ENCODE data around the gene OLFML1. TPM values are rescaled to one million over a fixed set of nuclear protein-coding genes. Genes with fewer than 3 reads are reported as not detected.

OLFML1 gene
- total and polyA plus RNA-seq, 2 of the 8 experiments (the other 6 are each of a cell fraction or from before 2014, with no cell fraction given): 0.24 TPM; not detected in 1

DNA sequence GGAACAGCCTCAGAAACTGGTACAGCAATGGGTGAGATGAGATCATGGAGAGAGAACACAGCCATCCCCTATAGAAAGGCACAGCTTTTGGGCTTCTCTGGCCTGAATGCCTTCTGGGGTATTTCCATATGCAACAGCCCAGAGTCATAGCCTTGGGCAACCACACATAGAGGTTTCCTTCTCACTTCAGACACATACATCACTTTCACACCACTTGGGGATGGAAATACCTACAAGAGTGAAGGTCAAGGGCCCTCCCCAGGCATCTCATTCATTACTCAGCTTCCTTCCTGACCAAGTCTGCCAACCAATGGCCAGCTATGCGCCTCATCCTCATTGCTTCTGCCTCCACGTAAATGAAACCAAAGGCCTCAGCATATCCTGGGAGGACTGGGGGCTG lies 17.7 kb upstream of the OLFML1 start:
- no peak for FAIRE-seq
- CTCF ChIA-PET (ENCODE audit: partially characterized antibody): interaction anchor here (1.0 to 2.2 kb wide), 2 partner anchors 18 to 197 kb away, joined by 3 to 9 read pairs; partner anchors contain the start of gene OLFML1
- TF ChIP-seq SP4 (IDR thresholded peaks at IDR 0.05; ENCODE audit: low read length) (no peak), NANOG (IDR thresholded peaks at IDR 0.05; ENCODE audit: insufficient read depth, low read depth, low read length, poor library complexity, severe bottlenecking) (no peak), ATF2 (IDR thresholded peaks at IDR 0.05; ENCODE audit: low read length) (no peak), SP2 (IDR thresholded peaks at IDR 0.05; ENCODE audit: low read length) (no peak), CREB1 (IDR thresholded peaks at IDR 0.05) (no peak), HDAC6 (IDR thresholded peaks at IDR 0.05; ENCODE audit: low read depth, low read length) (no peak)
- TF ChIP-seq, protein P1, sequence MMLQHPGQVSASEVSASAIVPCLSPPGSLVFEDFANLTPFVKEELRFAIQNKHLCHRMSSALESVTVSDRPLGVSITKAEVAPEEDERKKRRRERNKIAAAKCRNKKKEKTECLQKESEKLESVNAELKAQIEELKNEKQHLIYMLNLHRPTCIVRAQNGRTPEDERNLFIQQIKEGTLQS (IDR thresholded peaks at IDR 0.05; ENCODE audit: insufficient read depth, low read depth, low read length): no peak
- TF ChIP-seq, protein P2, sequence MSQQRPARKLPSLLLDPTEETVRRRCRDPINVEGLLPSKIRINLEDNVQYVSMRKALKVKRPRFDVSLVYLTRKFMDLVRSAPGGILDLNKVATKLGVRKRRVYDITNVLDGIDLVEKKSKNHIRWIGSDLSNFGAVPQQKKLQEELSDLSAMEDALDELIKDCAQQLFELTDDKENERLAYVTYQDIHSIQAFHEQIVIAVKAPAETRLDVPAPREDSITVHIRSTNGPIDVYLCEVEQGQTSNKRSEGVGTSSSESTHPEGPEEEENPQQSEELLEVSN (IDR thresholded peaks at IDR 0.05): no peak

More for the DNA sequence above, 17.7 kb upstream of the OLFML1 start:
- Histone ChIP-seq H2BK120ac (replicated peaks; ENCODE audit: low read depth, low read length) (no peak overlapping the region), H3K9ac (replicated peaks in 1 of 4; ENCODE audit: extremely low read depth in 1 of 4, low read depth in 3 of 4, low read length in 3 of 4) (no peak overlapping the region), H4K5ac (ENCODE audit: insufficient read length, low read depth, low read length) (no peak overlapping the region), H3K14ac (ENCODE audit: insufficient read length) (no peak overlapping the region), H4K8ac (ENCODE audit: extremely low read depth, insufficient read depth, low read length) (no peak overlapping the region), H3K27ac (ENCODE audit: low read depth, low read length) (no peak overlapping the region), H2AFZ (ENCODE audit: low read length) (no peak overlapping the region), H3K4me1 (replicated peaks in 1 of 4; ENCODE audit: control insufficient read depth in 3 of 4, insufficient read depth in 4 of 4, low read length in 3 of 4) (no peaks in the 10 kb centered on the region), H3K36me3 (ENCODE audit: control insufficient read depth in 2 of 4, insufficient read depth in 4 of 4, low read length in 3 of 4) (no peaks in the 10 kb centered on the region), H3K23me2 (ENCODE audit: low read depth, low read length) (no peaks in the 10 kb centered on the region), H4K91ac (replicated peaks; ENCODE audit: insufficient read length, low read length) (no peak overlapping the region), H2AK5ac (ENCODE audit: low read depth, low read length) (no peak overlapping the region), H4K20me1 (replicated peaks in 1 of 2; ENCODE audit: control insufficient read depth in 1 of 2, insufficient read depth in 2 of 2, low read length in 2 of 2) (no peaks in the 10 kb centered on the region), H3K4me3 (ENCODE audit: extremely low read depth in 1 of 4, insufficient read depth in 2 of 4, low read depth in 3 of 4, low read length in 4 of 4) (no peak overlapping the region), H2BK5ac (ENCODE audit: low read depth, low read length) (no peak overlapping the region), H3K23ac (ENCODE audit: insufficient read length) (no peak overlapping the region), H3K79me1 (ENCODE audit: low read depth, low read length) (no peaks in the 10 kb centered on the region), H3K56ac (replicated peaks; ENCODE audit: insufficient read length, low read depth, low read length) (no peak overlapping the region), H2BK15ac (ENCODE audit: low read length) (no peak overlapping the region), H3K4me2 (ENCODE audit: insufficient read depth in 1 of 2, low read depth in 2 of 2, low read length in 2 of 2) (no peak overlapping the region), H2BK12ac (ENCODE audit: low read depth, low read length) (no peak overlapping the region), H3K4ac (replicated peaks; ENCODE audit: insufficient read length, low read depth, low read length) (no peak overlapping the region), H3K27me3 (replicated peaks in 1 of 4; ENCODE audit: control insufficient read depth in 3 of 4, extremely low read depth in 1 of 4, insufficient read depth in 3 of 4, low read length in 3 of 4) (no peaks in the 10 kb centered on the region), H3K18ac (ENCODE audit: extremely low read depth, low read length) (no peak overlapping the region), H2BK20ac (ENCODE audit: low read length) (no peak overlapping the region), H3K79me2 (ENCODE audit: control insufficient read depth in 1 of 2, insufficient read depth in 2 of 2, low read length in 2 of 2) (no peaks in the 10 kb centered on the region), H3K9me3 (ENCODE audit: insufficient read depth in 2 of 2, low read depth in 1 of 2, low read length in 1 of 2) (no peaks in the 10 kb centered on the region)
- POLR2A ChIA-PET (ENCODE audit: partially characterized antibody): no interaction called here
- DNase-seq (ENCODE audit: low read depth in 1 of 2, low spot score in 2 of 2): no peak
- 100% methylated on average over 2 of the region's 2 CpGs; no CpG with 5 or more reads in 1 of the 2 experiments for WGBS, 2 experiments (ENCODE audit: extremely low coverage in 1 of 2, insufficient coverage in 1 of 2, insufficient read length in 1 of 2, insufficient replicate concordance in 2 of 2, low coverage in 1 of 2, low lambda C conversion rate in 2 of 2, missing lambda C conversion rate in 1 of 2)
